ENCODE results near the gene ARIH2. TPM values are rescaled to one million over a fixed set of nuclear protein-coding genes. Genes with fewer than 3 reads are reported as not detected.

Gene ARIH2
- total and polyA plus RNA-seq, 9 of the 15 experiments (the other 6 are each of a cell fraction or from before 2014, with no cell fraction given) = 27.0 to 120 (median 108) TPM

- TF ChIP-seq AFF4 (CRISPR knock-in tag; IDR thresholded peaks at IDR 0.05) (no peak), NFYB (IDR thresholded peaks at IDR 0.05; ENCODE audit: extremely low read depth, insufficient read length) (no peak), PURB (CRISPR knock-in tag; IDR thresholded peaks at IDR 0.05; ENCODE audit: low read depth) (no peak), MTA2 (IDR thresholded peaks at IDR 0.05; ENCODE audit: low read depth) (no peak), ZNF217 (CRISPR knock-in tag; IDR thresholded peaks at IDR 0.05) (no peak), STAT6 (CRISPR knock-in tag; IDR thresholded peaks at IDR 0.05) (no peak), RBM17 (IDR thresholded peaks at IDR 0.05; ENCODE audit: borderline replicate concordance, low read depth, low read length) (no peak), TCFL5 (CRISPR knock-in tag; conservative IDR thresholded peaks at IDR 0.05) (no peak), ELK3 (CRISPR knock-in tag; IDR thresholded peaks at IDR 0.05) (no peak), ZNF445 (CRISPR knock-in tag; IDR thresholded peaks at IDR 0.05; ENCODE audit: low read depth) (no peak), THRAP3 (IDR thresholded peaks at IDR 0.05; ENCODE audit: borderline replicate concordance) (no peak), TSC22D4 (tag; IDR thresholded peaks at IDR 0.05) (no peak), SMARCE1 (IDR thresholded peaks at IDR 0.05) (0 out of 2 replicates have a peak, but pooled peaks have one; percentile 36), DPF2 (IDR thresholded peaks at IDR 0.05) (peak; percentile 78), KDM1A (IDR thresholded peaks at IDR 0.05) (peak in 1 of 2 experiments; percentile 62; a peak in 1 of 4 replicates), UBTF (IDR thresholded peaks at IDR 0.05; ENCODE audit: borderline replicate concordance in 1 of 2, low read depth in 2 of 2, low read length in 2 of 2) (no peak), ADNP (tag; IDR thresholded peaks at IDR 0.05) (no peak), SMARCA4 (IDR thresholded peaks at IDR 0.05) (peak; percentile 52; the same call in 1 of the 2 replicates)
Measured at GRCh38 chr3:48926425-48927392, 8.1 kb downstream of the ARIH2 start (continued).
